Breast epithelium (tissue), 3 donors: ENCODE results near the gene TOMM20L.

ENCODE experiments used
- CTCF ChIP-seq, 3 donors: fragments of 450-650 bp; IDR thresholded peaks; one replicate each; pipeline ENCODE4 v1.5.1; 2016 to 2017; ENCODE audit warnings: antibody characterized with exemption in 3 of 3, mild to moderate bottlenecking in 3 of 3, moderate library complexity in 3 of 3
- POLR2A ChIP-seq: fragments of 450-650 bp; IDR thresholded peaks from one replicate; pipeline ENCODE4 v1.6.1; 2016; ENCODE audit warnings: antibody characterized with exemption, mild to moderate bottlenecking, moderate library complexity

GRCh38 chr14:58364316-58364715, 31.4 kb upstream of the TOMM20L start:
- no peak for TF ChIP-seq CTCF (IDR thresholded peaks at IDR 0.05)
- no peak for TF ChIP-seq POLR2A
